H1 (cell line): ENCODE measurements around the gene RHOU. TPM values are rescaled to one million over a fixed set of nuclear protein-coding genes. Genes with fewer than 3 reads are reported as not detected.

Experiments
- CTCF ChIA-PET: fragments of 300-600 bp; sonication (Branson Sonifier 250); formaldehyde crosslinking; loops from one replicate; lab custom pipeline; 2021; ENCODE audit not compliant: partially characterized antibody; lab: Charles Lee
- POLR2A ChIA-PET: fragments of 300-600 bp; sonication (Branson Sonifier 250); formaldehyde crosslinking; loops from one replicate; lab custom pipeline; 2021; ENCODE audit warnings: inconsistent platforms; ENCODE audit not compliant: partially characterized antibody; lab: Charles Lee
- DNase-seq, 2 experiments: peaks; one replicate each; pipeline versions ENCODE4 v3.0.0 to v3.0.0-alpha.2; 2010 to 2022; ENCODE audit warnings: low spot score in 2 of 2, low read depth in 1 of 2, mixed read lengths in 1 of 2
- FAIRE-seq: peaks from 2 replicates; lab custom pipeline; 2011; peaks lifted over from hg19 to GRCh38; lab: Jason Lieb, UNC
- H2AFZ ChIP-seq: 2 replicates; pipeline ENCODE4 v1.8.1; 2012; ENCODE audit warnings: low read length, inconsistent platforms
- H2AK5ac ChIP-seq: 2 replicates; pipeline ENCODE4 v1.6.1; 2013; ENCODE audit warnings: low read depth, low read length
- H2BK120ac ChIP-seq: replicated peaks from 2 replicates; pipeline ENCODE3; 2013; ENCODE audit warnings: low read depth, low read length, inconsistent platforms
- H2BK12ac ChIP-seq: 2 replicates; pipeline ENCODE4 v1.6.1; 2013; ENCODE audit warnings: low read depth, low read length
- H2BK15ac ChIP-seq: 2 replicates; pipeline ENCODE4 v1.6.1; 2013; ENCODE audit warnings: low read length
- H2BK20ac ChIP-seq: 2 replicates; pipeline ENCODE4 v1.6.1; 2013; ENCODE audit warnings: low read length
- H2BK5ac ChIP-seq: 2 replicates; pipeline ENCODE4 v1.6.1; 2013; ENCODE audit warnings: low read depth, low read length
- H3K14ac ChIP-seq: 2 replicates; pipeline ENCODE4 v1.6.1; 2013; ENCODE audit warnings: inconsistent platforms; ENCODE audit not compliant: insufficient read length
- H3K18ac ChIP-seq: 2 replicates; pipeline ENCODE4 v1.6.1; 2013; ENCODE audit warnings: low read length; ENCODE audit errors: extremely low read depth
- H3K23ac ChIP-seq: 2 replicates; pipeline ENCODE4 v1.6.1; 2013; ENCODE audit warnings: inconsistent platforms; ENCODE audit not compliant: insufficient read length
- H3K23me2 ChIP-seq: 2 replicates; pipeline ENCODE4 v1.6.1; 2013; ENCODE audit warnings: low read depth, low read length
- H3K27ac ChIP-seq: 2 replicates; pipeline ENCODE4 v1.6.1; 2011; ENCODE audit warnings: low read depth, low read length, inconsistent platforms
- H3K27me3 ChIP-seq, 4 experiments: replicated peaks in 1 of 4; 1 replicate in 1 of 4; 2 replicates in 3 of 4; pipeline versions ENCODE4 v1.6.1 to v1.8.1; 2011 to 2013; ENCODE audit warnings: low read length in 3 of 4, mild to moderate bottlenecking in 3 of 4, inconsistent platforms in 2 of 4, mixed read lengths in 2 of 4, moderate library complexity in 1 of 4; ENCODE audit not compliant: control insufficient read depth in 3 of 4, insufficient read depth in 3 of 4; ENCODE audit errors: extremely low read depth in 1 of 4
- H3K36me3 ChIP-seq, 4 experiments: 2 replicates each; pipeline versions ENCODE4 v1.6.1 to v1.8.1; 2011 to 2013; ENCODE audit warnings: mild to moderate bottlenecking in 4 of 4, low read length in 3 of 4, moderate library complexity in 2 of 4, control low read depth in 1 of 4, inconsistent platforms in 1 of 4; ENCODE audit not compliant: insufficient read depth in 4 of 4, control insufficient read depth in 2 of 4
- H3K4ac ChIP-seq: replicated peaks from 2 replicates; pipeline ENCODE3; 2013; ENCODE audit warnings: low read length, low read depth, mixed read lengths, inconsistent platforms; ENCODE audit not compliant: insufficient read length
- H3K4me1 ChIP-seq, 4 experiments: replicated peaks in 1 of 4; 1 replicate in 1 of 4; 2 replicates in 3 of 4; pipeline versions ENCODE4 v1.6.1 to v1.8.1; 2011 to 2013; ENCODE audit warnings: low read length in 3 of 4, inconsistent platforms in 2 of 4, mixed read lengths in 1 of 4; ENCODE audit not compliant: insufficient read depth in 4 of 4, control insufficient read depth in 3 of 4
- H3K4me2 ChIP-seq, 2 experiments: 2 replicates each; pipeline versions ENCODE4 v1.6.1 to v1.8.1; 2011 to 2013; ENCODE audit warnings: low read depth in 2 of 2, low read length in 2 of 2, control low read depth in 1 of 2, inconsistent platforms in 1 of 2, mild to moderate bottlenecking in 1 of 2; ENCODE audit not compliant: insufficient read depth in 1 of 2
- H3K4me3 ChIP-seq, 4 experiments: fragments of 200-600, 300-600 bp in 1 of 4; sonication (generic), shearing (Covaris generic), sonication (Bioruptor Twin) in 1 of 4; 2 replicates each; pipeline versions ENCODE4 v1.5.1 to v1.8.1; 2011 to 2016; ENCODE audit warnings: low read length in 4 of 4, low read depth in 3 of 4, control low read depth in 2 of 4, inconsistent platforms in 2 of 4, mild to moderate bottlenecking in 2 of 4, mixed read lengths in 1 of 4, moderate library complexity in 1 of 4; ENCODE audit not compliant: insufficient read depth in 2 of 4; ENCODE audit errors: extremely low read depth in 1 of 4
- H3K56ac ChIP-seq: replicated peaks from 2 replicates; pipeline ENCODE3; 2013; ENCODE audit warnings: low read depth, mild to moderate bottlenecking, mixed read lengths, low read length, inconsistent platforms; ENCODE audit not compliant: insufficient read length
- H3K79me1 ChIP-seq: 2 replicates; pipeline ENCODE4 v1.6.1; 2013; ENCODE audit warnings: low read depth, low read length, control low read depth
- H3K79me2 ChIP-seq, 2 experiments: 2 replicates each; pipeline versions ENCODE4 v1.6.1 to v1.8.1; 2012 to 2013; ENCODE audit warnings: low read length in 2 of 2, mild to moderate bottlenecking in 2 of 2, inconsistent platforms in 1 of 2; ENCODE audit not compliant: insufficient read depth in 2 of 2, control insufficient read depth in 1 of 2
- H3K9ac ChIP-seq, 4 experiments: replicated peaks in 1 of 4; 1 replicate in 1 of 4; 2 replicates in 3 of 4; pipeline versions ENCODE4 v1.6.1 to v1.8.1; 2011 to 2013; ENCODE audit warnings: low read depth in 3 of 4, low read length in 3 of 4, control low read depth in 2 of 4, mild to moderate bottlenecking in 2 of 4, moderate library complexity in 2 of 4, inconsistent platforms in 1 of 4; ENCODE audit errors: extremely low read depth in 1 of 4
- H3K9me3 ChIP-seq, 2 experiments: 2 replicates each; pipeline versions ENCODE4 v1.6.1 to v1.8.1; 2012 to 2013; ENCODE audit warnings: mild to moderate bottlenecking in 2 of 2, moderate library complexity in 2 of 2, control low read depth in 1 of 2, inconsistent platforms in 1 of 2, low read depth in 1 of 2, low read length in 1 of 2, mixed read lengths in 1 of 2; ENCODE audit not compliant: insufficient read depth in 2 of 2
- H4K20me1 ChIP-seq, 2 experiments: replicated peaks in 1 of 2; 2 replicates each; pipeline versions ENCODE3 to v1.8.1; 2011 to 2013; ENCODE audit warnings: inconsistent platforms in 2 of 2, low read length in 2 of 2, mild to moderate bottlenecking in 1 of 2; ENCODE audit not compliant: insufficient read depth in 2 of 2, control insufficient read depth in 1 of 2
- H4K5ac ChIP-seq: 2 replicates; pipeline ENCODE4 v1.6.1; 2013; ENCODE audit warnings: low read length, low read depth, mixed read lengths, inconsistent platforms; ENCODE audit not compliant: insufficient read length
- H4K8ac ChIP-seq: 2 replicates; pipeline ENCODE4 v1.8.0; 2013; ENCODE audit warnings: mild to moderate bottlenecking, moderate library complexity, low read length, inconsistent platforms; ENCODE audit not compliant: insufficient read depth; ENCODE audit errors: extremely low read depth
- H4K91ac ChIP-seq: replicated peaks from 2 replicates; pipeline ENCODE3; 2013; ENCODE audit warnings: low read length, mixed read lengths, inconsistent platforms; ENCODE audit not compliant: insufficient read length
- CEBPB ChIP-seq: IDR thresholded peaks from 2 replicates; pipeline ENCODE4 v1.6.1; 2012; ENCODE audit warnings: low read depth, low read length
- FOSL1 ChIP-seq: IDR thresholded peaks from 2 replicates; pipeline ENCODE4 v1.6.1; 2011; ENCODE audit warnings: mild to moderate bottlenecking, low read depth, low read length, moderate library complexity; ENCODE audit not compliant: insufficient read depth
- HDAC6 ChIP-seq: IDR thresholded peaks from one replicate; pipeline ENCODE4 v1.7.1; 2012; ENCODE audit warnings: low read depth, mild to moderate bottlenecking, inconsistent platforms, low read length, moderate library complexity
- RBBP5 ChIP-seq: IDR thresholded peaks from 2 replicates; pipeline ENCODE4 v1.7.1; 2012; ENCODE audit warnings: low read depth, mild to moderate bottlenecking, inconsistent platforms, low read length, moderate library complexity, borderline replicate concordance
- WGBS, 2 experiments: shearing (Covaris generic) in 1 of 2; methylation state at CpG; one replicate each; pipeline versions ENCODE4 v1.1.6 to v1.1.7; 2013 to 2015; ENCODE audit warnings: low lambda C conversion rate in 2 of 2, mixed read lengths in 2 of 2, inconsistent platforms in 1 of 2, low coverage in 1 of 2, missing lambda C conversion rate in 1 of 2; ENCODE audit not compliant: insufficient replicate concordance in 2 of 2, insufficient coverage in 1 of 2, insufficient read length in 1 of 2; ENCODE audit errors: extremely low coverage in 1 of 2, missing lambda C conversion rate in 1 of 2; 5-methylcytosine and 5-hydroxymethylcytosine counted together
- polyA plus RNA-seq, 7 experiments: library from polyadenylated mRNA; depleted of rRNA in 3 of 7; stranded (reverse) in 5 of 7; unstranded in 2 of 7; fragments of >200 nt in 5 of 7; fragments of 200-250 nt in 2 of 7; gene quantifications; 1 replicate in 5 of 7; 2 replicates in 1 of 7; 4 replicates in 1 of 7; pipeline versions ENCODE4 v1.2.1 to v1.2.3, GENCODE V29; 2011 to 2013; ENCODE audit warnings: missing spikeins in 2 of 7, mixed read lengths in 2 of 7
- total RNA-seq: library from RNA; stranded (reverse); fragmentation: NEBNext Ultra II Directional; extraction: Animal tissue kit (Norgen Biotek cat#: 25700); gene quantifications from 2 replicates; pipeline ENCODE4 v1.2.1, GENCODE V29; 2021

Gene RHOU
- total and polyA plus RNA-seq, 2 of the 8 experiments (the other 6 are each of a cell fraction or from before 2014, with no cell fraction given) = 3.0 to 3.4 TPM

DNA sequence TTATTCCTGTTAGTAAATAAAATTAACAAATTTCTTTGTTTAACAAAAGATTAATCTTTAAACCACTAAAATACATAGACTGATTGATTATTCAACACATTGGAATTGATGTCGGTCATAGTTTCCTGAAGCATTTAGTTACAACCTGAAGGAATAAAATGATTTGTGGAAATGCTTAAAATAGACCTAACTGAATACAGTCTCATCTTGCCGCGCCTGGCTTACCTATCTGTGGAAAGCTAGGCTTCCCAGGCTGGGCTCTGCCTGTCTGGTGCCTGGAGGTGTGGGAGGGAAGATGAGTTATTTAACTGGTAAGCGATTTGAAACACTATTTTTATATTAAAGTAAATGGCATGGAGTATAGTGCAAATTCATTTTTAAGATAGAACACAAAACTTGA is 10.2 kb downstream of the RHOU start:
- no peaks in the 10 kb centered on the region; the same call in 1 of the 2 replicates for H3K79me1 ChIP-seq
- H3K9me3 ChIP-seq = no peaks in the 10 kb centered on the region
- H3K14ac ChIP-seq = no peak overlapping the region
- ChIA-PET CTCF (interaction anchor here (3.5 kb wide), 1 partner anchor 10 kb away, joined by 10 read pairs; the partner anchor contains the start of gene RHOU), POLR2A (no interaction called here)
- H3K4ac ChIP-seq = no peak overlapping the region
- H3K27me3 ChIP-seq = no peaks in the 10 kb centered on the region
- H2AK5ac ChIP-seq = no peak overlapping the region
- H3K79me2 ChIP-seq = no peaks in the 10 kb centered on the region; a peak in 1 of 4 replicates
- DNase-seq = no peak
- WGBS, 2 experiments = 81% methylated on average over 4 of the region's 4 CpGs; no CpG with 5 or more reads in 1 of the 2 experiments
- H2BK5ac ChIP-seq = no peak overlapping the region
- peaks cover 0 to 17% (median 8%) of the 10 kb centered on the region in 4 experiments; a peak in 4 of 8 replicates for H3K36me3 ChIP-seq
- no peak overlapping the region for H3K23ac ChIP-seq
- H3K18ac ChIP-seq = no peak overlapping the region
- H3K4me3 ChIP-seq = no peak overlapping the region
- H2BK20ac ChIP-seq = no peak overlapping the region
- H3K27ac ChIP-seq = no peak overlapping the region
- no peak overlapping the region for H4K91ac ChIP-seq
- FAIRE-seq = no peak
- H3K4me1 ChIP-seq = no peaks in the 10 kb centered on the region
- H4K5ac ChIP-seq = no peak overlapping the region
- no peak overlapping the region for H2BK12ac ChIP-seq
- no peak overlapping the region for H2AFZ ChIP-seq
- H3K56ac ChIP-seq = no peak overlapping the region
- H2BK120ac ChIP-seq = no peak overlapping the region
- no peak overlapping the region for H4K8ac ChIP-seq
- H2BK15ac ChIP-seq = no peak overlapping the region
- no peaks in the 10 kb centered on the region for H3K23me2 ChIP-seq
- H4K20me1 ChIP-seq = peaks cover 0 to 4% of the 10 kb centered on the region in 2 experiments
- H3K4me2 ChIP-seq = no peak overlapping the region
- no peak overlapping the region for H3K9ac ChIP-seq
- TF ChIP-seq RBBP5 (no peak), FOSL1 (no peak), CEBPB (no peak), HDAC6 (no peak)
